Epithelial cell of proximal tubule (primary cell): ENCODE measurements around the gene ST7. TPM values are rescaled to one million over a fixed set of nuclear protein-coding genes. Genes with fewer than 3 reads are reported as not detected.

Experiments used
- DNase-seq: peaks from one replicate; pipeline ENCODE4 v3.0.0-alpha.2; 2011; ENCODE audit warnings: low read depth
- H3K4me3 ChIP-seq: 2 replicates; pipeline ENCODE4 v1.5.1; 2011; ENCODE audit warnings: low read depth, mild to moderate bottlenecking, low read length
- total RNA-seq: library from RNA; depleted of rRNA; stranded (reverse); fragments of >200 nt; gene quantifications from 2 replicates; pipeline ENCODE4 v1.2.3, GENCODE V29; 2015
- TF ChIP-seq, protein P1 (sequence below): conservative IDR thresholded peaks from 2 replicates; pipeline ENCODE4 v1.5.1; 2012; ENCODE audit warnings: low read depth, mild to moderate bottlenecking, low read length

The ST7 gene
- total RNA-seq, 1 donor from 2014 or later, result 19.4 TPM

DNA sequence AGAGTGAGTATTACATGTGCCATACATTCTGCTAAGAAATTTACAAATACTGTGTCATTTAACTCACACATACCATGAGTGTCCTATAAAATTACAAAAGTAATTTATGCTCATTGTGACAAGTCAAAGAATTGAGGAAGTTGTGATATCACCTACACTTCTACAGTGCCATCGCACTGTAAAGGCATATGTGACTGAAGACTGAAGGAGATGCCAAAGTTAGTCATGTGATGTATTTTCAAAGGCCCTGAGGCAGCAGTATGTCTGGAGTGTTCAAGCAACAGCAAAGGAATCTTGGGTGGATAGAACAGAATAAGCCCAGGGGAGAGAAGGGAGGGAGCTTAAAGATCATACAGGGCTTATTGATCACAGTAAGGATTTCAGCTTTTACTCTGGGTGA lies 192.8 kb downstream of the ST7 start:
- DNase-seq, result no peak
- TF ChIP-seq, protein P1, sequence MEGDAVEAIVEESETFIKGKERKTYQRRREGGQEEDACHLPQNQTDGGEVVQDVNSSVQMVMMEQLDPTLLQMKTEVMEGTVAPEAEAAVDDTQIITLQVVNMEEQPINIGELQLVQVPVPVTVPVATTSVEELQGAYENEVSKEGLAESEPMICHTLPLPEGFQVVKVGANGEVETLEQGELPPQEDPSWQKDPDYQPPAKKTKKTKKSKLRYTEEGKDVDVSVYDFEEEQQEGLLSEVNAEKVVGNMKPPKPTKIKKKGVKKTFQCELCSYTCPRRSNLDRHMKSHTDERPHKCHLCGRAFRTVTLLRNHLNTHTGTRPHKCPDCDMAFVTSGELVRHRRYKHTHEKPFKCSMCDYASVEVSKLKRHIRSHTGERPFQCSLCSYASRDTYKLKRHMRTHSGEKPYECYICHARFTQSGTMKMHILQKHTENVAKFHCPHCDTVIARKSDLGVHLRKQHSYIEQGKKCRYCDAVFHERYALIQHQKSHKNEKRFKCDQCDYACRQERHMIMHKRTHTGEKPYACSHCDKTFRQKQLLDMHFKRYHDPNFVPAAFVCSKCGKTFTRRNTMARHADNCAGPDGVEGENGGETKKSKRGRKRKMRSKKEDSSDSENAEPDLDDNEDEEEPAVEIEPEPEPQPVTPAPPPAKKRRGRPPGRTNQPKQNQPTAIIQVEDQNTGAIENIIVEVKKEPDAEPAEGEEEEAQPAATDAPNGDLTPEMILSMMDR, result no peak
- H3K4me3 ChIP-seq, result no peak overlapping the region

DNA sequence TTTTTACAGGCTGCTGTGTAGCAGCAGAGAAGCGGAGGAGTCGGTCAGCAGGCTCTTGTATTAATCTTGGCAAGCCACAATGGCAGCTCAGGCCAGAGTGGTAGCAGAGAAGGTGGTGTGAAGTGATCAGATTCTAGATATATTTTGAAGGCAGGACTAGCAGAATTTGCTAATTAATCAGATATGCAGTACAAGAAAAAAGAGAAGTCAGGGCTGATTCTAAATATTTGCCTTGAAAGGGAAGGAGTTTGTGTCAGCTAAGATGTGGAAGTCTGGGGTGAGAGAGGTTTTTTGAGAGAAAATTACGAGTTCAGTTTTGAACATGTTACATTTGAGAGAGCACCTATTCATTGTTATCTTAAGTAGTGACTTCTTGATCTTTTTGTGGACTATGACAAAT lies 193.2 kb downstream of the ST7 start:
- no peak overlapping the region for H3K4me3 ChIP-seq
- TF ChIP-seq, protein P1, result no peak
- no peak for DNase-seq

DNA sequence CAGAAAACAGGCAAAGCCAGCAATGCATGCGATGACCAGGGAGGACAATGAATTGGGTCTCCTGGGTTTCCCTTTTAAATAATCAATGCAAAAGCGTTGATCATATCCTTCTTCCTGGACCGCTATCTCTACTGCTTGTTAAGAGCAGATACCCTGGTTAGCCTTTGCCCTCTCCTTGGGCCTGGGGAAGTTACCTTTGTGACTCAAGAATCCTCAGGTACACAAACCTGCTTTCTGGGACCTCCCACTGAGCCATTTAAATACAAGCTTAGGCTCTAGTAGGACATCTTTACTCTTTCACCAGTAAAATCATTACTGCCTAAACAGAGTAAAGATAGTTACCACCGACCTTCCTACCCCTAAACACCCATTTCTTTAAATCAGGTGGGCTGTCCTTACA lies 195.7 kb downstream of the ST7 start:
- TF ChIP-seq, protein P1, result no peak
- no peak for DNase-seq
- H3K4me3 ChIP-seq, result no peak overlapping the region

GRCh38 chr7:117149692-117150091 lies 196.4 kb downstream of the ST7 start:
- DNase-seq, result no peak
- no peak overlapping the region for H3K4me3 ChIP-seq
- TF ChIP-seq, protein P1, result no peak

GRCh38 chr7:117152213-117153007 lies 199.1 kb downstream of the ST7 start:
- TF ChIP-seq, protein P1, result no peak
- no peak for DNase-seq
- H3K4me3 ChIP-seq, result no peak overlapping the region

- DNase-seq, result no peak
- TF ChIP-seq, protein P1, result no peak
- H3K4me3 ChIP-seq, result no peak overlapping the region
These were observed 199.8 kb downstream of the ST7 start for GRCh38 chr7:117153016-117153545.

DNA sequence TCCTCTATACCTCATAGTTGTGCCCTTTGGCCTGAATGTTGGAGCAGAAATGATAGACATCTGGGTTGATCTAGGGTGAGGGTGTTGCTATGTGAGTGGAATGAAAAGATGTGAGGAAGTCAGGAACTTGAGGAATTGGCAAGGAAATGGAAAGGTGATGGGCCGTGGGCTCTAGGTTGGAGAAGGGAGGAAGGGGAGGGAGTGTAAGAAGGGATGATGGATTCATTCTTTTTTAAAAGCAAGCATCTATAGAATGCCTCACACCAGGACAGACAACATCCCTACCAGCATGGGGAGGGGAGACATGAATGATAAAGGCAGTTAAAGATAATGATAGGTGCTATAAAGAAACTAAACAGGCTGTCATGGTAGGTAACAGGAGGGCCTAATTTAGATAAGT lies 201.4 kb downstream of the ST7 start:
- no peak overlapping the region for H3K4me3 ChIP-seq
- DNase-seq, result no peak

More for the DNA sequence above, 201.4 kb downstream of the ST7 start:
- TF ChIP-seq, protein P1, result no peak
